Dermis microvascular lymphatic vessel endothelial cell (primary cell): Measurements from ENCODE around the gene ABRACL. TPM values are rescaled to one million over a fixed set of nuclear protein-coding genes. Genes with fewer than 3 reads are reported as not detected.
A peak's percentile ranks its signal among the peaks of the same experiment; 100 is the strongest.
"Not testable (repeated sequence)": the region's sequence is repeated elsewhere in the genome, so short reads cannot be mapped to it uniquely, and the experiment has no call there.

Experiments
- DNase-seq, 2 donors: peaks; one replicate each; pipeline versions ENCODE4 v3.0.0 to v3.0.0-alpha.2; 2010; ENCODE audit warnings: low read depth in 2 of 2
- total RNA-seq: library from RNA; depleted of rRNA; stranded (reverse); fragments of >200 nt; gene quantifications from 2 replicates; pipeline ENCODE4 v1.2.1, GENCODE V29; 2014

Gene ABRACL
- total RNA-seq, 1 donor from 2014 or later: 25.0 TPM

DNA sequence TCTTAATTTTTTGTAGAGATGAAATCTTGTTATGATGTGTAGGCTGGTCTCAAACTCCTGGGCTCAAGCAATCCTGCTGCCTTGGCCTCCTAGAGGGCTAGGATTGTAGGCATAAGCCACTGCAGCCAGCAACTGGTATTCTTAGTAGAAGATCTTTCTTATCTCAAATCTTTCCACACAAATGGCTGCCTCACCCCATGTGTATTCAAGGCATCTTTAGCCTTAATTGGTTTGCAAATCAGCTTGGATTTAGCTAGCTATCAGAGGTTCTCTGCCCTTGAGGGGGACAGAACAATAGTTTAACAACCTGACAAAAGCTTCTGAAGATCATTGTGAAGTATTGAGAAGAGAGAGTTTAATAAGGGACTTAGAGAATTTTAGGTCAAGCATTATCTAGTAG is 17.9 kb upstream of the ABRACL start:
- DNase-seq: no peak

DNA sequence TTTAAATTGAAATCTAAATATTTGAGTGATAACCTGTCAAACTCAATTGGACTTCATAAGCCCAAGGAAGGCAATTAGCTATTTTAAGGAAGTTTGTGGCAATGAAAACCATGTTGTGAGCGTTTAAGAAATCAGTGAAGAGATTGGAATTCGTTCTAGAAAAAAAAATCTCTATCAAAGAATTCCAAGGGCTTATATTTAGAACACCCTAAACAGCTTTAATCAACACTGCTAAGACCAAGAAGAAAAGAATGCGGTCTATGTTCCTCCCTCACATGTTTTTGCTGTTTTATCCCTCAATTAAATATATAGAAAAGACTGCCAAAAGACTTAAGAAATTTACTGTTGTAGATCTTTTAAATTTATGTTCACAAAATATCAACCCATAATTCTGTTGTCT is 16.6 kb upstream of the ABRACL start:
- no peak for DNase-seq

DNA sequence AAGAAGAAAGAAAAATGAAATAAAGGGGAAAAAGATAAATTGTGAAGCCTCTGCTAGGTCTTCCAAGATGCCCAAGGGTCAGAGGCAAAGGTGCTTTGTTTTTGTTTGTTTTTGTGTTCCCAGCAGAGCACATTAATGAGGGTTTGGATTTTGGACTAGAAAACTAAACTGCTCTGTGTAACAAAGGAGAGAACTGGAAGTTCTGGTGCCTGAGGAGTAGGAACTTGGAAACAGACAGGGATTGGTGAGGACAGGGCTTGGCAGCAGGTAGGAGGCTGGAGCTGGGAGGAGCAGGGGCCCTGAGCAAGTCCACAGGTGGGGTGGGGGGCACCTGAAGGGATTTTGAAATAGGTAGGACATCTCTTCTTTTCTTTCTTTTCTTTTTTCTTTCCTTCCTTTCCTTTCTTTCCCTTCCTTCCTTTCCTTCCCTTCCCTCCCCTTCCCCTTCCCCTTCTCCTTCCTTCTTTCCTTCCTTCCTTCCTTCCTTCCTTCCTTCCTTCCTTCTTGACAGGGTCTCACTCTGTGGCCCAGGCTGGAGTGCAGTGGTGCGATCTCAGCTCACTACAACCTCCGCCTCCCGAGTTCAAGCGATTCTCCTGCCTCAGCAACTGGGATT is 15.3 kb upstream of the ABRACL start:
- DNase-seq: no peak

DNA sequence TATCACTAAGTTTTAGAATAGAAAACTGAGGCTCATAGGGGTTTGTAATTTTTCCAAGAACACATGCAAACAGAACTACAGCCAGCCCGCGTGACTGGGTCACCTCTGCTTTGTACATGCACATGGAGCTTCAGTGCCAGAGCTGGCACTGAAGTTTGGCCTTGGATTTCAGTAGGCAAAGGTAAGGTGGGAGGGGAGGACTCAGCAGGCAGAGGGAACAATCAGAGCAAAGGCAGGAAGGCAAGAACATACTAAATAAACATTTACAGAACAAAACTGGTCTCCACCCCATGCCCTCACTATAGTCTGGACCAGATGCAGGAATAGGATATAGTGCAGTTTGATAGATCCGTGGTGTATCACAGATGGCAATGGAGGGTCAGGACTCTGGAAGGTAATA is 13.6 kb upstream of the ABRACL start:
- no peak for DNase-seq

DNA sequence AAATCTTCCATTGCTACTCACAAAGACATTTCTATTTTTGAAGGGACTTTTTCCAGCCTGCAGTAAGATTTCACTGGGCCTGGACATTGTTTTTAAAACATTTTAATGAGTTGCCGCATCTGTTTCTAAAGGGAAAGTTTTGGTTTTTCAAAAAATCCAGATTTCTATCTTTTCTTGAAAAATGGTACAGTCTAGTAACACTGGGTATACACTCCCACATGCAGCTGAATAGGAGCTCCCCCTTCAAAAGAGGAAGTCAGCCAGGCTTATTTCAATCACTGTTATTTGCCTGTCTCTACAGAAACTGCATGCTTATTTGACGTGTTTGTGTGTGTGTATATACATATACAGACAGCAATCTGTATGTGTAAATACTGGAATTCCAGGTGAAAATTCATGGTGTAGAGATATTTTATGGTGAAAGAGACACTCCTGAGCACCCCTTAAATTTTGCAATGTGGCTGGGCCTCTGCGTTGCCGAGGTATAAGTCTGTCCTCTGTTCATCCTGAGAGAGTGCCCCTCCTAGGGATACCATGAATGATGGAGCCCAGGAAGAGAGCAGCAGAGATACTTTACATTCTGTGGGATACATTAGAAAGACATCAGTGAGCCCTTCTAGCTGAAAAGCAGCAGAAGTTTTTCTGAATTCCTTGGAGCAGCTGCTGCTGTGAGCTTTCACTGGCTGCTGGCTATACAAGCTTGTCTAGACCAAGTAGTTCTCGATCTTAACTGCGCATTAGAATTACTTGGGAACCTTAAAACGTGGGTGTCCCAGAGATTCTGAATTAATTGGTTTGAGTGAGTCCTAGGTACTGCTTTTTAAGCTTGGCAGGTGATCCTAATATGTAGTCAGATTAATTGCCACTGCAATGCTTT is 12.0 kb upstream of the ABRACL start:
- DNase-seq: no peak

DNA sequence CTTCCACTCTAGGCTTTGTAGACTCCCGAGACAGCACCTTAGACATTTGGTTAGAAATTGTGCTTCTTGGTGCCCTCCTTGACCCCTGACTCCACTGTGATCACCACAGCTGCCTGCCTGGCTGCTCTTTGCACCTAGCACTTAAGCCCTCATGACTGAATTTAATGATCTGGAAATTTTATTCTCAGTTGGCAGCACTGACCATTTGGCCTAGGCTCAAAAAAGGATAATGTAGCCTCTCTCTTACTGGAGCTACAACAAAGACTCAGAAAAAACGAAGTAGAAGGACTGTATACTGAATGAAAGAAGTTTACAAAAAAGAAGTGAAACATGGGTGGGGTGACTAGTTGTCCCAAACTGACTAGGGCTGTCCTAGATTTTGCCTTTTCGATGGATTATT is 11.3 kb upstream of the ABRACL start:
- DNase-seq: no peak

DNA sequence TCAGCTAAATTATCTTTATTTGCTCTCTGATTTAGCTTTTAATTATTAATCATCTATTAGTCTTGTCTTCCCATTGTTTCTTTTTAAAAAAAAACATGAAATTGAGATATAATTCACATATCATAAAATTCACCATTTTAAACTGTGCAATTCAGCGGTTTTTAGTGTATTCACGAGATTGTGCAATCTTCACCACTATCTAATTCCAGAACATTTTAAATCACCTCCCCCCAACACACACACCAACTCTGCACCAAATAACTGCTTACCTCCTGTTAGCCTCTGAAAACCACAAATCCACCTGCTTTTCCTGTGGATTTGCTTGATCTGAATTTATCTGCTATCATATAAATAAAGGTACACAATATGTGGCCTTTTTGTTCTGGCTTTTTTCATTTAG is 8.8 kb upstream of the ABRACL start:
- no peak for DNase-seq

DNA sequence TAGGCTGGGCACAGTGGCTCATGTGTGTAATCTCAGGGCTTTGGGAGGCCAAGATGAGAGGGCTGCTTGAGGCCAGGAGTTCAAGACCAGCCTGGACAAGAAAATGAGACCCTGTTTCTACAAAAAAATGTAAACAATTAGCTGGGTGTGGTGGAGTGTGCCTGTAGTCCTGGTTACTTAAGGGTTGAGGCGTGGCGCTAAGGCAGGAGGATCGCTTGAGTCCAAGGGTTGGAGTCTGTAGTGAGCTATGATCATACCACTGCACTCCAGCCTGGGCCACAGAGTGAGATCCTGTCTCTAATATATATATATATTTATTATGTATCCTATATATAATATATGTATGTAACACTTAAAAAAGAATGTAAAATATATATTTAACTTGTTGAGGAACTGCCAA is 7.9 kb upstream of the ABRACL start:
- DNase-seq: no peak

DNA sequence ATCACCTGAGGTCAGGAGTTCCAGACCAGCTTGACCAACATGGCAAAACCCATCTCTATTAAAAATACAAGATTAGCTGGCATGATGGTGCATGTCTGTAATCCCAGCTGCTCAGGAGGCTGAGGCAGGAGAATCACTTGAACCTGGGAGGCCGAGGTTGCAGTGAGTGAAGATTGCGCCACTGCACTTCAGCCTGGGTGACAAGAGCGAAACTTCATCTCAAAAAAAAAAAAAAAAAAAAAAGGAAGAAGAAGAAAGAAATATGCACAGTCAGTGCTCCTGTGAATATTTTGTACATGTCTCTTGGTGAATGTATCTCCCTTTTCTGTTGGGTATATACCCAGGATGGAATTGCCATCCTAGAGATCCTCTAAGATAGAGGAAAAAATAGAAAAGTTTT is 3.1 kb upstream of the ABRACL start:
- not testable (repeated sequence) for DNase-seq

DNA sequence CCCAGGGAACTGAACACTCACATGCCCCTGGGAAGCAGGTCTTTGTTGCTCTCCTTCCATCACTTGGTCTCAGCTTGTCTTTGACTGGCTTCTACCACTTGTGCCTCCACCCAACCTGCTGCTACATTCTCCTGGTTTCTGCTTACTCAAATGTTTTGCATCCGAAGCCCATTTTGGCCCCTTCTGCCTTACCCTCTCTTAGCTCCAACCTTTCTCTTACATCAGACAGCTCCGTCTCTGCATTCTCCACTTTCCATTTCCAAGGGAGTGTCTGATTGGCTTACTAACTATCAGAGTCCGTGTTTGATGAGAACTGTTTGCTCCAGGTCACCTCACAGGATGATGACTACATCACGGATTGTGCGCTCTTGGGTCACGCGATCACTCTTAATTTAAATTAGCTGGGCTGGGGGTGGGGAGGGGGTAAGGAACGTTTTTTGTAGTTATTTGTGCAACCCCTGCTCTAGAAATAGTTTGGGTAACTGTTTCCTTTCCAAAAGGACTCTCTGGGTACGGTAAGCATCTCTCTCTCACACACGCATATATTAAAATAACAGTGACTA is 844 bp upstream of the ABRACL start:
- peak; percentile 12 to 70 for DNase-seq

DNA sequence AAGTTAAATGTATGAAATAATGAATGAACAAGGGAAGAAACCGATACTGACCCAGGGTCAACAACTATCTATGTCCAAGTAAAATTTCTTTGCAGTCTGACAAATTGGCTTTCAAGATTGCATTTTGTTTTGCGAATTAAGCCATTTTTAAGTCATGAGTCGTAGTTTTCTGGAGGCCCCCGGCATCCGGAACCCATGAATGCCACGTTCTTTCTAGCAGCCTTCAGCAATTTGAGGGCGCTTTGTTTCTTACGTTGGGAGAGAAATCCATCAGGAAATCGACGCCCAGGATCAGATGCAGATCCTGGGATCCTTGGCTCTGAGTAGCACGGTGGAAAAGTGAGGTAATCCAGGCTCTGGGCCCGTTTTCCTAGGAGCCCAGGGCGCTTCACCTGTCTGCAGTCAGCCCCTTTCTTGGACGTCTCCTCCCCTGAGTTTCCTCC is 309 bp upstream of the ABRACL start:
- no peak for DNase-seq

DNA sequence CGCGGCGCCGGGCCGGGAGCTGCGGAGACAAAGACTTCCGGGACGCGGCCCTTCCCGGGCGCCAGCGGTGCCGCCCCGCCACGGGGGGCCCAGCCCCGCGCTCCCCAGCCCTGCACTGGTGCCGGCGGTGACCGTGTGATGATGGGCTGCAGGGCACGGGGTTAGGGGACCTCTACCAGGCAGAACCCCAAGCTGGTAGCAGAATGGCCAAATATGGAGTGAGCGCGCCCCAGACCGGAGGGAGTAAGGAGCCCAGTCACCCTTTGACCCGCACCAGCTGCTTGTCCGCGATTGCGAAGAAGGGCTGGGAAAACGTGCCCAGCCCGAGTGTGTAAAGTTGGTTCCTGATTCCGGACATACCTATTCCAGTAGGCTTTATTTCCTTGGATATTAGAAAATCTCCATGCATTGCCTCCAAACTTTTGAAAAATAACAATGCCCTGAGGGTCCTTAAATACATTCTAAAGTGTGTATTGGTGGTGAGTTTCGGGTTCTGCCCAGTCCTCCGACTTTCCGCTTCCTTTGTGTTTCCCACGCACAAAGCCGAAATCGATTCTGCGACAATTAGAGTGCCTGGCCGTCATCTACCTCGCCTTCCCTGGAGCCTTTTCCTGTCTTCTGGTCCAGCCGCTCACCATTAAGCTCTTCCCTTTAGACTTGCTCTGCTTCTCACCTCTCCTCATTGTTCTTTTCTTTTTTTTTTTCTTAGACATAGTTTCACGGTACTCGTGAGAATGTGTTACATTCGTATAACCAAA is 1.1 kb downstream of the ABRACL start:
- DNase-seq: peak in 1 of 2 donors; percentile 51

DNA sequence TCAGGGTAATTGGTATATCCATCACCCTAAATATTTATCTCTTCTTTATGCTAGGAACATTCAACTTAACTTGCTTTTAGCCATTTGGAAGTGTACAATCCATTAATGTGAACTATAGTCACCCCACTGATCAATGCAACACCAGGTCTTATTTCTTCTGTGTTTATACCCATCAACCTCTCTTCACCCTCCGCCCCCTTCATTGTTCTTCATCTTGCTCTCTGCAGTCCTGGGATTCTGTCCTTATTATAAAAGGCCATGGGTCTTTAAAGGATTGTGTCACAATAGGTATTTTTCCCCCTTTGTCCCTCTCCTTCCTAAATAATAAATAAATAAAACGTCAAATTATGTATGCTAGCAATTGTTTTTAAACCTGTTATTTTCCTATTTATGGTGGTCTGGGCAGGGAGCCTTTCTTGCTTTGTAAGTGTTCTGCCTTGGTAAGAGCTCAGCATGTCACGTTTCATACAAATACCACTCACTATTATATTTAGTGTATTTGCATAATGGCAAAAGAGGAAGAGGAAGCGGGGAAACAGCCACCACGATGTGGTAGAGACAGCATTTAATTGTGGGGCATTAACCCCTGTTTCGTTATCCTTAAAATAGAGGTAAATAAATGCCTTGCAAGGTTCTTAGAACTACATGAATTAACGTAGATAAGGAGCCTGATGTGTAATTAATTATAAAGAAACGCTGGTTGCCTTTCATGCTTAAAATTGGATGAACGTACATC is 1.9 kb downstream of the ABRACL start:
- no peak for DNase-seq

DNA sequence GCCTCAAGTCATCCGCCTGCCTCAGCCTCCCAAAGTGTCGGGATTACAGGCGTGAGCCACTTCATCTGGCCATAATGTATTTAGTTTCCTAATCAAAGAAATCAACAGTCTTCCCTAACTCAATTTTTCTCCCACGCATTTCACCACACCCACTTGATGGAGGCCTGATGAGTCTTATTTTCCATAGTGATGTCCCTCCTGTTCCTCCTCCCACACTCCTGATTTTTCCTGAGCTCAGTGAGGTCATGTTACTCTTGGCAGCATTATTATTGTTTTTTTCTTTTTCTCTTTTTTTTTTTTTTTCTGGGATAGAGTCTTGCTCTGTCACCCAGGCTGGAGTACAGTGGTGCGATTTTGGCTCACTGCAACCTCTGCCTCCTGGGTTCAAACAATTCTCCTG is 8.9 kb downstream of the ABRACL start:
- DNase-seq: peak; percentile 86 to 91

DNA sequence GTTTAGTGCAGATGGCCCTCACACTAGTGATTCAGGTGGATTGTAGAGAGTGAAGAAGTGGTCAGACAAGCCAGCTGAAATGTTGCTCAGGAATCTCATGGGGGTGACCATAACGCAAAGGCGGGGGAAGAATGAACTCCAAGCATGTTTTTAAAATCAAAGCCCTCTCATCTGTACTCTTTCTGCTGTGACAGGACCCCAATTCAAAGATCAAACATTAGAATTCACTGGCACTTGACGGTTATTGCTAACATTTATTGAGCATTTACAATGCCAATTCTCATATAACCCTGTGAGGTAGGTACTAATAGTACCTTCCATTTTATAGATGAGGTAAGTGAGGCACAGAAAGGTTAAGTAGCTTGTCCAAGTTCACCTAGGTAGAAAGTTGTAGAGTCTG is 15.7 kb downstream of the ABRACL start:
- no peak for DNase-seq

DNA sequence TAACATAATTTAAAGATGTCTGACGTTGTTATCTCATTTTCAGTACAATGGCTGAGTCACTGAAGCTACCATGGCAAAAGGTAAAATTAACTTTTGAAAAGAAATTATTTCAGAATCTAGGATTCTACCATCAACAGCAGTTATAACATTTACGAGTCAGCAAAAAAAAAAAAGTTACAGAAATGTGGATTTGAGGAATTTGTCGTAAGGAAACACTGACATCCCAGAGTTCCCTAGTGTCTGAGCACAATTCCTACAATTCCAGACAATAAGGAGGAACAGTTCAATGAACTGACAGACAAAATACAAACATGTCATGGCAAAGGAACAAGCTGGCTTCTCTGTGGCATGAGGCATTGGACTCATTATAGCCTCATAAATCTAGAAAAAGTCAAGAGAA is 19.1 kb downstream of the ABRACL start:
- DNase-seq: no peak

DNA sequence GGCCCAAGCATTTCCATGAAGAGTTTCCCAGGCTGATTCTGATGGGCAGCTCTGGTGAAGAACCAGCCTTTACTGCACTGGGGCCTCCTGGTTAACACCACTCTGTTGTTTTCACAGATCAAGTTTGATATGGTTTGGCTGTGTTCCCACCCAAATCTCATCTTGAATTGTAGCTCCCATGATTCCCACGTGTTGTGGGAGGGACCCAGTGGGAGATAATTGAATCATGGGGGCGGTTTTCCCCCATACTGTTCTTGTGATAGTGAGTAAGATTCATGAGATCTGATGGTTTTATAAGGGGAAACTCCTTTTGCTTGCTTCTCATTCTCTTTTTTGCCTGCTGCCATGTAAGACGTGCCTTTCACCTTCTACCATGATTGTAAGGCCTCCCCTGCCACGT is 20.4 kb downstream of the ABRACL start:
- DNase-seq: not testable (repeated sequence)

DNA sequence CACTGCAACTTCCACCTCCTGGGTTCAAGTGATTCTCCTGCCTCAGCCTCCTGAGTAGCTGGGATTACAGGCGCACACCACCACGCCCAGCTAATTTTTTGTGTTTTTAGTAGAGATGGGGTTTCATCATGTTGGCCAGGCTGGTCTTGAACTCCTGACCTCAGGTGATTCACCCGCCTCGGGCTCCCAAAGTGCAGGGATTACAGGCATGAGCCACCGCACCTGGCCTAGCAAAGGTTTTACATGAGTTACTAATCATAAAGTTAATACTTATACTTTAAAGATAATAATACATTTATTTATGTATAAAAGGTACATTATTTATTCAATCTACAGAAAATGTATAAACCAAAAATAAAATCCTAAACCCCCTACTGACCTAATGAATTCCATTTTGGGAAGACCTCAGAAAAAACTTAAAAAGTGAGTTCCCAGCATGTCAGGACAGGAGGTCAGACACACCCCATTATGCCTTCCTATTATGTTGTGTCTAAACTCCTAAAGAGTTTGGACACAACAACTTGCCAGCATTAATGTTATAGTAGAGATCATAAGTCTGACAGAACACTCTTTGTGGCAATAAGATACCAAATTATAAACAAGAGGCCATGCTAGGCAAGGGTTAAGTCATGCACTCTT is 21.7 kb downstream of the ABRACL start:
- not testable (repeated sequence) for DNase-seq

DNA sequence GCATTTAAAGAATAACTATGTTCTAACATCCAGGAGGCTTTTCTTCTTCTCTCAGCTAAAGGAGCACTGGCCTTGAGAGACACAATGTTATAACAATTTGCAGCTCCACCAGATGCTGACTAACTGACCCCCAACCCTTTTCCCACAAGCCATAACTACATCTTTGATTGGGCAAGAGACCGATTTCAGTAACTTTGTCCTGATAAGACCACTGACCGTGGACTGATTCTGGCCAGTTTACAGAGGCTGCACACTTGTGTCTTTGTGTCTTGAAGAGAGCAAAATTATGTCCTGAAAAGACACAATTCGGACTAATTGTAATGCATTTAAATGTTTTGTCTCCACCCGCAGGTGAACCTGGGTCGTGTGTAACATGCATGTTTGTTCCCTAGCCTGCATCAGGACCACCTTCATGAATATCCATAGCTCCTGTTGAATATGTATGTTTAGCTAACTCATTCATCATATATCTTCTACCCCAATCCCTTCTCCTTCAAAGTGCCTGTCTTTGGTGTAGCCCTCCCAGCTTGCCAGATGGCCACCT is 22.3 kb downstream of the ABRACL start:
- DNase-seq: no peak

DNA sequence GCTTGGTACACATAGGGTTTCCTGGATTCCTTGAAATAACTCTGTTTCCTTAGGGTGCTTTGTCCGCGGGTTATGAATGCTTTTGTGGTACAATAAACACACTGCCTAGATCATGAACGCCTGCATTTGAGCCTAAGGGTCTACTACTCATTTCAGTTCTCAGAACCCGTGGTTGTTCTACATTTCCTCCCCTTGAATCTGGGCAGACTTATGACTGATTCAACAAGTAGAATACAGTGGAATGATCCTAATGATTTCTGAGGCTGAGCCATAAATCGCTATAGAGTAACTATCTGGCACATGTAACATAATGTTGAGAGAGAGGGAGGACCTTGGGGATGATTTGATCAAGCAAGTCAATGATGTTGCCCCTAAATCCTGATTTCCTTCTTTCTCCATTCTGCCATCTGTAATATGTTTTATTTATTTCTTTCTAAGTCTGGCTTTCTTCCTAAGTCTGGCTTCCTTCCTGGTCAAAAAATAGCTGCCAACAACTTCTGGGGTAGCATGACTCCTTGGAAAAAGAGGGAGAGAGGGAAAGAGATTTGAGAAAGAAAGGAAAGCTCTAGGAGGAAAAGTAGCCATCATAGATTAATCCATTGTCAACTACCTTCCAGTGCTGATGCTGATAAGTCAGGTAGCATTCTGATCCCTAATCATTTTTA is 23.0 kb downstream of the ABRACL start:
- DNase-seq: no peak
